ENCODE data around the gene ACTL7B.
"Not testable (repeated sequence)": the region's sequence is repeated elsewhere in the genome, so short reads cannot be mapped to it uniquely, and the experiment has no call there.

The ACTL7B gene

GRCh38 chr9:108855888-108856287 lies at the start of gene ACTL7B:
Gene ACTL7B, minus strand, starts transcription at chr9:108855986. Its CDS starts 56 bp downstream, at chr9:108855930.
- no peak for DNase-seq (ENCODE audit: low read depth in 2 of 3, low spot score in 1 of 3)

GRCh38 chr9:108905494-108905893 lies 49.7 kb upstream of the ACTL7B start:
- DNase-seq (ENCODE audit: low read depth in 2 of 3, low spot score in 1 of 3), result no peak

- DNase-seq (ENCODE audit: low read depth in 2 of 3, low spot score in 1 of 3), result no peak
Measured at GRCh38 chr9:108904161-108904560, 48.4 kb upstream of the ACTL7B start.

GRCh38 chr9:108903420-108904103 lies 47.8 kb upstream of the ACTL7B start:
- DNase-seq (ENCODE audit: low read depth in 2 of 3, low spot score in 1 of 3), result no peak

GRCh38 chr9:108900176-108900575 lies 44.4 kb upstream of the ACTL7B start:
- no peak for DNase-seq (ENCODE audit: low read depth in 2 of 3, low spot score in 1 of 3)

- DNase-seq (ENCODE audit: low read depth in 2 of 3, low spot score in 1 of 3), result not testable (repeated sequence)
Measured at GRCh38 chr9:108899023-108899695, 43.4 kb upstream of the ACTL7B start.

- DNase-seq (ENCODE audit: low read depth in 2 of 3, low spot score in 1 of 3), result no peak
Measured at GRCh38 chr9:108897324-108898096, 41.7 kb upstream of the ACTL7B start.

GRCh38 chr9:108894225-108894997 lies 38.6 kb upstream of the ACTL7B start:
- DNase-seq (ENCODE audit: low read depth in 2 of 3, low spot score in 1 of 3), result no peak

- DNase-seq (ENCODE audit: low read depth in 2 of 3, low spot score in 1 of 3), result no peak
Measured at GRCh38 chr9:108889649-108890067, 33.9 kb upstream of the ACTL7B start.

- not testable (repeated sequence) for DNase-seq (ENCODE audit: low read depth in 2 of 3, low spot score in 1 of 3)
Measured at GRCh38 chr9:108886594-108887271, 30.9 kb upstream of the ACTL7B start.

- peak; percentile 40 to 58 (median 57) for DNase-seq (ENCODE audit: low read depth in 2 of 3, low spot score in 1 of 3)
Measured at GRCh38 chr9:108885643-108886348, 30.0 kb upstream of the ACTL7B start.

- DNase-seq (ENCODE audit: low read depth in 2 of 3, low spot score in 1 of 3), result no peak
Measured at GRCh38 chr9:108884701-108885100, 28.9 kb upstream of the ACTL7B start.

- DNase-seq (ENCODE audit: low read depth in 2 of 3, low spot score in 1 of 3), result no peak
Measured at GRCh38 chr9:108883085-108883484, 27.3 kb upstream of the ACTL7B start.

GRCh38 chr9:108882052-108882888 lies 26.5 kb upstream of the ACTL7B start:
- DNase-seq (ENCODE audit: low read depth in 2 of 3, low spot score in 1 of 3), result no peak

- no peak for DNase-seq (ENCODE audit: low read depth in 2 of 3, low spot score in 1 of 3)
Measured at GRCh38 chr9:108880738-108881316, 25.0 kb upstream of the ACTL7B start.

GRCh38 chr9:108877524-108877923 lies 21.7 kb upstream of the ACTL7B start:
- no peak for DNase-seq (ENCODE audit: low read depth in 2 of 3, low spot score in 1 of 3)

GRCh38 chr9:108876425-108876824 lies 20.6 kb upstream of the ACTL7B start:
- DNase-seq (ENCODE audit: low read depth in 2 of 3, low spot score in 1 of 3), result no peak

- DNase-seq (ENCODE audit: low read depth in 2 of 3, low spot score in 1 of 3), result no peak
Measured at GRCh38 chr9:108874058-108874788, 18.4 kb upstream of the ACTL7B start.
